K562 (cell line): Measurements from ENCODE around the gene MEX3C. TPM values are rescaled to one million over a fixed set of nuclear protein-coding genes. Genes with fewer than 3 reads are reported as not detected.

Experiments
- ATAC-seq: fragments of 200-7000 bp; cut with Tn5 transposase; 3 replicates; pipeline ENCODE4 v1.9.1; 2020; ENCODE audit warnings: moderate library complexity
- BruUV-seq: library from RNA; stranded (reverse); fragments of 400-500 nt; replicated peaks from 2 replicates; lab custom pipeline; 2021; lab: Mats Ljungman, UMichigan
- CTCF ChIA-PET: fragments of 300-600 bp; formaldehyde crosslinking; extraction: SDS; loops from one replicate; lab custom pipeline; 2021; ENCODE audit warnings: low intra/inter-chr PET ratio; lab: Yijun Ruan, JAX
- POLR2A ChIA-PET: fragments of 300-600, 350-650 bp; sonication (Branson Sonifier 250); formaldehyde crosslinking; extraction: SDS; loops from one replicate; lab custom pipeline; 2021; ENCODE audit warnings: antibody characterized with exemption, inconsistent platforms; lab: Yijun Ruan, JAX
- DNase-seq, 4 experiments: peaks; one replicate each; pipeline versions ENCODE4 v3.0.0 to v3.0.0-alpha.2; 2011 to 2018; ENCODE audit warnings: low spot score in 3 of 4, mixed read lengths in 3 of 4; ENCODE audit errors: extremely low read depth in 1 of 4
- FAIRE-seq: peaks from 2 replicates; lab custom pipeline; 2011; peaks lifted over from hg19 to GRCh38; lab: Jason Lieb, UNC
- H2AFZ ChIP-seq: 2 replicates; pipeline ENCODE4 v1.6.0; 2011; ENCODE audit warnings: low read depth, low read length, control low read depth, inconsistent platforms
- H3K27ac ChIP-seq: fragments of 200-600 bp; 3 replicates; pipeline ENCODE4 v1.8.0; 2011; ENCODE audit warnings: low read depth, mild to moderate bottlenecking, control low read depth, inconsistent platforms, low read length, moderate library complexity, mixed read lengths; ENCODE audit errors: extremely low read depth
- H3K27me3 ChIP-seq, 2 experiments: fragments of 300-600 bp in 1 of 2; 2 replicates in 1 of 2; 3 replicates in 1 of 2; pipeline versions ENCODE4 v1.6.0 to v1.8.0; 2011; ENCODE audit warnings: inconsistent platforms in 2 of 2, low read length in 2 of 2, mild to moderate bottlenecking in 1 of 2, mixed read lengths in 1 of 2, moderate library complexity in 1 of 2; ENCODE audit not compliant: control insufficient read depth in 2 of 2, insufficient read depth in 2 of 2
- H3K36me3 ChIP-seq: fragments of 300-600 bp; 3 replicates; pipeline ENCODE4 v1.8.0; 2011; ENCODE audit warnings: mild to moderate bottlenecking, low read length, inconsistent platforms; ENCODE audit not compliant: control insufficient read depth, insufficient read depth
- H3K4me1 ChIP-seq, 2 experiments: fragments of 200-600 bp in 1 of 2; replicated peaks in 1 of 2; 2 replicates in 1 of 2; 3 replicates in 1 of 2; pipeline versions ENCODE4 v1.5.1 to v1.8.0; 2011; ENCODE audit warnings: inconsistent platforms in 2 of 2, low read length in 2 of 2, mild to moderate bottlenecking in 1 of 2, mixed read lengths in 1 of 2, moderate library complexity in 1 of 2; ENCODE audit not compliant: control insufficient read depth in 2 of 2, insufficient read depth in 2 of 2
- H3K4me2 ChIP-seq: 2 replicates; pipeline ENCODE4 v1.6.1; 2011; ENCODE audit warnings: low read length, control low read depth, inconsistent platforms, mixed read lengths; ENCODE audit not compliant: insufficient read depth
- H3K4me3 ChIP-seq: fragments of 200-600 bp; sonication (generic), shearing (Covaris generic); 2 replicates; pipeline ENCODE4 v1.5.1; 2016; ENCODE audit warnings: control low read depth, inconsistent platforms
- H3K79me2 ChIP-seq: fragments of 200-600 bp; 3 replicates; pipeline ENCODE4 v1.8.0; 2011; ENCODE audit warnings: low read length, inconsistent platforms; ENCODE audit not compliant: control insufficient read depth, insufficient read depth
- H3K9ac ChIP-seq, 2 experiments: 2 replicates each; pipeline versions ENCODE4 v1.6.0 to v1.6.1; 2011; ENCODE audit warnings: low read depth in 2 of 2, low read length in 2 of 2, control low read depth in 1 of 2, inconsistent platforms in 1 of 2, mild to moderate bottlenecking in 1 of 2, mixed read lengths in 1 of 2; ENCODE audit not compliant: insufficient read depth in 1 of 2
- H3K9me1 ChIP-seq: one replicate; pipeline ENCODE4 v1.6.0; 2011; ENCODE audit warnings: inconsistent platforms, mild to moderate bottlenecking, low read length, moderate library complexity; ENCODE audit not compliant: control insufficient read depth, insufficient read depth
- H3K9me3 ChIP-seq: replicated peaks from 2 replicates; pipeline ENCODE4 v1.5.1; 2011; ENCODE audit warnings: low read depth, low read length, inconsistent platforms; ENCODE audit not compliant: control insufficient read depth, insufficient read depth
- H4K20me1 ChIP-seq: replicated peaks from 2 replicates; pipeline ENCODE4 v1.6.1; 2011; ENCODE audit warnings: low read length, inconsistent platforms, mixed read lengths; ENCODE audit not compliant: control insufficient read depth, insufficient read depth
- BRD9 ChIP-seq: fragments of 450-650 bp; IDR thresholded peaks from 2 replicates; pipeline ENCODE4 v1.6.1; 2018; ENCODE audit warnings: low read depth; ENCODE audit not compliant: partially characterized antibody
- CAMTA2 ChIP-seq: fragments of 250-450 bp; sonication (Bioruptor Pico); conservative IDR thresholded peaks from 2 replicates; pipeline ENCODE4 v1.5.1; 2022
- CBX5 ChIP-seq: IDR thresholded peaks from 2 replicates; pipeline ENCODE4 v1.6.1; 2014; ENCODE audit warnings: low read depth, borderline replicate concordance
- CREB5 ChIP-seq: fragments of 250-450 bp; sonication (Bioruptor Pico); IDR thresholded peaks from 2 replicates; pipeline ENCODE4 v1.5.0; 2020; ENCODE audit warnings: mild to moderate bottlenecking
- CREM ChIP-seq: IDR thresholded peaks from 2 replicates; pipeline ENCODE4 v1.6.1; 2014; ENCODE audit warnings: antibody characterized with exemption, low read depth
- DACH1 ChIP-seq: fragments of 450-650 bp; IDR thresholded peaks from 2 replicates; pipeline ENCODE4 v1.6.1; 2018; ENCODE audit not compliant: partially characterized antibody
- FOS ChIP-seq: IDR thresholded peaks from 3 replicates; pipeline ENCODE4 v1.6.1; 2011; ENCODE audit not compliant: insufficient read length; ENCODE audit errors: extremely low read depth
- PPARD ChIP-seq: fragments of 250-450 bp; sonication (Bioruptor Pico); IDR thresholded peaks from 2 replicates; pipeline ENCODE4 v1.8.0; 2022; ENCODE audit warnings: inconsistent platforms, mild to moderate bottlenecking, moderate library complexity
- WGBS: fragments of 100-300 bp; shearing (Covaris generic); methylation state at CpG from one replicate; pipeline ENCODE4 v1.1.6; 2016; ENCODE audit warnings: low coverage, mixed read lengths; ENCODE audit not compliant: insufficient coverage; ENCODE audit errors: missing lambda C conversion rate; 5-methylcytosine and 5-hydroxymethylcytosine counted together
- in situ Hi-C: fragments of 300-500 bp; cut with MboI; formaldehyde crosslinking; loops from 4 replicates; pipeline ENCODE4 v1.15.0; 2018; ENCODE audit warnings: inconsistent platforms, mixed read lengths
- intact Hi-C: fragments of 100-400 bp; cut with micrococcal nuclease; formaldehyde crosslinking; loops from 2 replicates; pipeline ENCODE4 v1.14.2; 2022
- polyA plus RNA-seq, 8 experiments: library from polyadenylated mRNA; depleted of rRNA in 4 of 8; stranded (reverse) in 5 of 8; unstranded in 3 of 8; fragments of >200 nt; fragmentation: Nextera tagmentation in 2 of 8; fragmentation: Illumina TruSeq in 1 of 8; extraction: Ambion mirVana in 2 of 8; extraction: Trizol in 1 of 8; gene quantifications; 2 replicates each; pipeline versions ENCODE4 v1.2.1 to v1.2.3, GENCODE V29; 2011 to 2014; ENCODE audit warnings: inconsistent platforms in 1 of 8, missing spikeins in 1 of 8
- total RNA-seq, 7 experiments: library from RNA; depleted of rRNA in 6 of 7; stranded (reverse); fragments of >200 nt in 6 of 7; fragmentation: Illumina TruSeq in 2 of 7; extraction: Trizol in 2 of 7; gene quantifications; 2 replicates each; pipeline versions ENCODE4 v1.2.1 to v1.2.3, GENCODE V29; 2011 to 2021; ENCODE audit warnings: low replicate concordance in 1 of 7
- TF ChIP-seq, protein P1 (sequence below): fragments of 250-450 bp; sonication (Bioruptor Pico); IDR thresholded peaks from 2 replicates; pipeline ENCODE4 v1.4.0; 2020
- TF ChIP-seq, protein P2 (sequence below): fragments of 450-650 bp; formaldehyde crosslinking; IDR thresholded peaks from 2 replicates; pipeline ENCODE4 v1.4.0; 2020; ENCODE audit warnings: mild to moderate bottlenecking

The MEX3C gene
- total and polyA plus RNA-seq, 9 of the 15 experiments (the other 6 are each of a cell fraction or from before 2014, with no cell fraction given): 2.4 to 14.2 (median 10.6) TPM

DNA sequence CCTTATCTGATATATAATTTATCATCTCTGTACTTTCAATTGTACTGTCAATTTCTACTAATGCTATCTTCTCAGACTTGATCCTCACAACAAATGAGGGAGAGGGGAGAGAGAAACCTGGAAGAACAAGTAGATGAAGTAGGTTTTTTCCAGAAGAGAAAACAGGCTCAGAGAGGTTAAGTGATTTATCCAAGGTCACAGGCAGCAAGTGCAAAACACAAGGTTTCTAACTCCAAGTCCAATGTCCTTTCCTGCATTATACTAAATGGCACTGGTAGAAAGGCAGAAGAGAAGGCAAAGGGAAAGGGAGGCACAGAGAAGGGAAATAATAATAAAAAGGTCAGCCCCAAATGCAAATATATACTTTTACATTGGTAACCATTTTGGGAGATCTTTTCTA is 7.5 kb downstream of the MEX3C start (continued):
- no peak for TF ChIP-seq CREB5 (CRISPR knock-in tag)

- Histone ChIP-seq H3K9me3 (no peaks in the 10 kb centered on the region), H3K9me1 (peaks cover 3% of the 10 kb centered on the region), H3K27me3 (no peaks in the 10 kb centered on the region), H3K27ac (no peak overlapping the region), H3K9ac (no peak overlapping the region), H3K36me3 (peaks cover 7% of the 10 kb centered on the region), H4K20me1 (no peaks in the 10 kb centered on the region; the same call in 1 of the 2 replicates), H3K4me2 (no peak overlapping the region), H3K4me1 (peaks cover 0 to 15% of the 10 kb centered on the region in 2 experiments; a peak in 4 of 5 replicates), H3K4me3 (no peak overlapping the region), H3K79me2 (peaks cover 75% of the 10 kb centered on the region), H2AFZ (no peak overlapping the region)
- BruUV-seq: no TSS peak
- FAIRE-seq: no peak
- no peak for TF ChIP-seq PPARD (CRISPR knock-in tag)
- TF ChIP-seq, protein P1, sequence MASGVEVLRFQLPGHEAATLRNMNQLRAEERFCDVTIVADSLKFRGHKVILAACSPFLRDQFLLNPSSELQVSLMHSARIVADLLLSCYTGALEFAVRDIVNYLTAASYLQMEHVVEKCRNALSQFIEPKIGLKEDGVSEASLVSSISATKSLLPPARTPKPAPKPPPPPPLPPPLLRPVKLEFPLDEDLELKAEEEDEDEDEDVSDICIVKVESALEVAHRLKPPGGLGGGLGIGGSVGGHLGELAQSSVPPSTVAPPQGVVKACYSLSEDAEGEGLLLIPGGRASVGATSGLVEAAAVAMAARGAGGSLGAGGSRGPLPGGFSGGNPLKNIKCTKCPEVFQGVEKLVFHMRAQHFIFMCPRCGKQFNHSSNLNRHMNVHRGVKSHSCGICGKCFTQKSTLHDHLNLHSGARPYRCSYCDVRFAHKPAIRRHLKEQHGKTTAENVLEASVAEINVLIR: no peak
- TF ChIP-seq CBX5: no peak
- TF ChIP-seq DACH1: no peak
- TF ChIP-seq, protein P2, sequence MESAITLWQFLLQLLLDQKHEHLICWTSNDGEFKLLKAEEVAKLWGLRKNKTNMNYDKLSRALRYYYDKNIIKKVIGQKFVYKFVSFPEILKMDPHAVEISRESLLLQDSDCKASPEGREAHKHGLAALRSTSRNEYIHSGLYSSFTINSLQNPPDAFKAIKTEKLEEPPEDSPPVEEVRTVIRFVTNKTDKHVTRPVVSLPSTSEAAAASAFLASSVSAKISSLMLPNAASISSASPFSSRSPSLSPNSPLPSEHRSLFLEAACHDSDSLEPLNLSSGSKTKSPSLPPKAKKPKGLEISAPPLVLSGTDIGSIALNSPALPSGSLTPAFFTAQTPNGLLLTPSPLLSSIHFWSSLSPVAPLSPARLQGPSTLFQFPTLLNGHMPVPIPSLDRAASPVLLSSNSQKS (CRISPR knock-in tag): no peak
- no peak for TF ChIP-seq CAMTA2 (CRISPR knock-in tag)
- no peak for TF ChIP-seq FOS
- TF ChIP-seq CREM: no peak
- TF ChIP-seq BRD9: no peak
- ChIA-PET CTCF (no interaction called here), POLR2A (interaction anchor here (0.7 to 5.8 kb wide), 2 partner anchors 7 to 97 kb away, joined by 3 to 43 read pairs; partner anchors contain the start of gene MEX3C)
- DNase-seq: no peak
- ATAC-seq: no peak
- in situ Hi-C loops (no loop called here), intact Hi-C loops (no loop called here)
- 90% methylated on average over 4 of the region's 6 CpGs for WGBS
Observed at GRCh38 chr18:51188024-51188701, 9.3 kb downstream of the MEX3C start.
